ENCODE measurements around the gene NFATC2IP.
"Not testable (repeated sequence)": the region's sequence is repeated elsewhere in the genome, so short reads cannot be mapped to it uniquely, and the experiment has no call there.

Gene NFATC2IP

GRCh38 chr16:28991687-28992086 lies 41.0 kb downstream of the NFATC2IP start:
- no peak for DNase-seq (ENCODE audit: low read depth)
- H3K4me3 ChIP-seq (ENCODE audit: low read depth, low read length): no peak overlapping the region
- TF ChIP-seq CTCF (IDR thresholded peaks at IDR 0.05; ENCODE audit: low read depth, low read length, missing control alignments): no peak

GRCh38 chr16:28992496-28992895 lies 41.8 kb downstream of the NFATC2IP start:
- no peak for TF ChIP-seq CTCF (IDR thresholded peaks at IDR 0.05; ENCODE audit: low read depth, low read length, missing control alignments)

DNA sequence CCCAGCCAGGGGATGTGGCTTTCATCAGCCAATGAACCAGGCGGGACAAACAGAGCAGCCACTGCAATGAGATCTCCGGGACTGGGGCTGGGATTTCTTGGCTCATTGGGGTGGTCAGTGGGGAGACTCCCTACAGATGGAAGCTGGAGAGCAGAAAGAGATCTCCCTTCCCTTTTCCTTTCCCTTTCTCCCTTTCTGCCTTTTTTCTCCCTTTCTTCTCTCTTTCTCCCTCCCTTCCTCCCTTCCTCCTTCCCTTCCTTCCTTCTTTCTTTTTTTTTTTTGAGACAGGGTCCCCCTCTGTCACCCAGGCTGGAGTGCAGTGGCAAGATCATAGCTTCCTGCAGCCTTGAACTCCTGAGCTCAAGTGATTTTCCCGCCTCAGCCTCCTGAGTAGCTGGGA lies 48.1 kb downstream of the NFATC2IP start:
- no peak for DNase-seq (ENCODE audit: low read depth)
- no peak for TF ChIP-seq CTCF (IDR thresholded peaks at IDR 0.05; ENCODE audit: low read depth, low read length, missing control alignments)
- H3K4me3 ChIP-seq (ENCODE audit: low read depth, low read length): no peak overlapping the region

More at GRCh38 chr16:28992496-28992895, 41.8 kb downstream of the NFATC2IP start:
- no peak overlapping the region for H3K4me3 ChIP-seq (ENCODE audit: low read depth, low read length)
- no peak for DNase-seq (ENCODE audit: low read depth)

GRCh38 chr16:28999577-28999976 lies 48.8 kb downstream of the NFATC2IP start:
- H3K4me3 ChIP-seq (ENCODE audit: low read depth, low read length): no peak overlapping the region
- no peak for DNase-seq (ENCODE audit: low read depth)
- no peak for TF ChIP-seq CTCF (IDR thresholded peaks at IDR 0.05; ENCODE audit: low read depth, low read length, missing control alignments)

DNA sequence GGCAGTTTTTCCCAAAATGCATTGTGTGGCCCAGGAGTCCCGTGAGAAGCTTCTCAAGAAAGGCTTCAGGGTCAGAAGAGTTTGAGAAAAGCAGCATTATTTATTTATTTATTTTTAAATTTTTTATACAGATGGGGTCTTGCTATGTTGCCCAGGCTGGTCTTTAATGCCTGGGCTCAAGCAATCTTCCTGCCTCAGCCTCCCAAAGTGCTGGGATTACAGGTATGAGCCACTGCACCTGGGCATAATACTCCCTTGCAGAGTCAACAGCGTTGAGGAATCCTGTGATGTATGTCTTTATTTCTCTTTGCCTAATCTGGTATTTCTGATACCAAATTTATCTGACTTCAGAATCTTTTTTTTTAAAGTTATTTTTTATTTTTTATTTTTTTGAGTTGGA lies 49.3 kb downstream of the NFATC2IP start:
- no peak for DNase-seq (ENCODE audit: low read depth)
- H3K4me3 ChIP-seq (ENCODE audit: low read depth, low read length): no peak overlapping the region
- no peak for TF ChIP-seq CTCF (IDR thresholded peaks at IDR 0.05; ENCODE audit: low read depth, low read length, missing control alignments)

DNA sequence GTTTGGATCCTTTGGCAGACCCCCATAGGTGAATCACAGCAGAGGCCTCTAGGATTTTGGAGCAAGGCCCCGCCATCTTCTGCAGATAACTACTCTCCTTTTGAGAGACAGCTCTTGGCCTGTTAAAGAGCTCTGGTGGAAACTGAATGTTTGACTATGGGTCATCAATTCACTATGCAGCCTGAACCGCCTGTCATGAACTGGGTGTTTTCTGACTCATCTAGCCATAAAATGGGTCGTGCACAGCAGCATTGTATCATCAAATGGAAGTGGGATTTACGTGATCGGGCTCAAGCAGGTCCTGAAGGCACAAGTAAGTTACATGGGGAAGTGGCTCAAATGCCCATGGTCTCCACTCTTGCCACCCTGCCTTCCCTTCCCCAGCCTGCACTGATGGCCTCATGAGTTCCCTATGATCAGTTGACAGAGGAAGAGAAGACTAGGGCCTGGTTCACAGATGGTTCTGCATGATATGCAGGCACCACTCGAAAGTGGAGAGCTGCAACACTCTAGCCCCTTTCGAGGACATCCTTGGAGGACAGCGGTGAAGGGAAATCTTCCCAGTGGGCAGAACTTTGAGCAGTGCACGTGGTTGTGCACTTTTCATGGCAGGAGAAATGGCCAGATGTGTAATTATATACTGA lies 53.9 kb downstream of the NFATC2IP start:
- DNase-seq (ENCODE audit: low read depth): not testable (repeated sequence)

GRCh38 chr16:29007730-29008593 lies 57.2 kb downstream of the NFATC2IP start:
- no peak overlapping the region for H3K4me3 ChIP-seq (ENCODE audit: low read depth, low read length)
- no peak for DNase-seq (ENCODE audit: low read depth)

More for the DNA sequence above, 53.9 kb downstream of the NFATC2IP start:
- H3K4me3 ChIP-seq (ENCODE audit: low read depth, low read length): not testable (repeated sequence)

More at GRCh38 chr16:29007730-29008593, 57.2 kb downstream of the NFATC2IP start:
- TF ChIP-seq CTCF (IDR thresholded peaks at IDR 0.05; ENCODE audit: low read depth, low read length, missing control alignments): no peak
